T follicular helper cell (primary cell): ENCODE data around the gene SMARCAL1.

Experiments used
- DNase-seq: peaks from one replicate; pipeline ENCODE4 v3.0.0-alpha.2; 2020; ENCODE audit warnings: low read depth

The SMARCAL1 gene

GRCh38 chr2:216428618-216429350 is 16.5 kb downstream of the SMARCAL1 start:
- no peak for DNase-seq

GRCh38 chr2:216429428-216429827 is 17.1 kb downstream of the SMARCAL1 start:
- DNase-seq = no peak

DNA sequence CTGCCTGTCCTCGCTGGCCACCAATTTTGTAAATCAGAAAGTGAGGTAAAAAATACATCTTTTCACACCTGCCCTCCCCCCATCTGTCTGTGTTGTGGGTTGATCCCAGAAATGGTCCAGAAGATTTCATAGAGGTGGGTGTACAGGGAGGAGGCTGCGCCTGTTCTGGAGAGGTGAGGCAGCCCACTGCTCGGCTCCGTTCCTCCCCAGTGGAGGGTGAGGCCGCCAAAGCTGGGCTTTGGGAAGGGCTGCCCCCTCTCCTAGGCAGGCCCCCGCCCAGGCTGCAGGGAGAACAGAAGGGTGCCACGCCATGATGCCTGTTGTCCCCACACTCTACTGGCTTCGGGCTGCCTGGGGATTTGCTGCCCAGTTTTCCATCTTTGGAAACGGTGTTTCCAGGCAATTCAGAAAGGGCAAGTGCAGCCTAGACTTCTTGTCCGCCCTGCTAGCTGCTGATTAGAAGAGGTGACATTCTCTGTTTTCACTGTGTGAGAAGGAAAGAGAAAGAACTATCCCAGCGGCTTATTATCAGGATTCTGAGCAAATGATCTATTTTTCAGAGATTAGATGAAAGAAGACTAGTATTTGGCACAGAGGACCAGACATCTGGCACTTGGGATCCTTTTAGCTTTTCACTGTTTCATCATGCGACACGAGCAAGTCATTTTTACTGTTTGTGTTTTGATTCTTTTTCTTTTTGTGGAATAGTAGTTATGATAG is 18.7 kb downstream of the SMARCAL1 start:
- no peak for DNase-seq

DNA sequence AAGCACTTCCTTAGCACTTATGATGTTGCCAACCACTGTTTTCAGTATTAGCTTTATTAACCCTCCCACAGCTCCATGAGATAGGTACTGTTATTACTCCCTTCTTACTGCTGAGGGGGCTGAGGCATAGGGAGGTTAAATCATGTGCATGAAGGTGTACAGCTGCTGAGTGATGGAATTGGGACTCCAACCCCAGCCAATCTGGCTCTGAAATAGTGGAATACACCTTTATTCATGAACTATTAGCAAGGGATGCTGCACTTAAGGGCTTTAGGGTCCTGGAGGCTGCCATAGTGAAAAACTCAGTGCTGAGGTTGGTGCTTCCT is 19.2 kb downstream of the SMARCAL1 start:
- DNase-seq = no peak

- no peak for DNase-seq
Observed at GRCh38 chr2:216436383-216436782, 24.1 kb downstream of the SMARCAL1 start.

DNA sequence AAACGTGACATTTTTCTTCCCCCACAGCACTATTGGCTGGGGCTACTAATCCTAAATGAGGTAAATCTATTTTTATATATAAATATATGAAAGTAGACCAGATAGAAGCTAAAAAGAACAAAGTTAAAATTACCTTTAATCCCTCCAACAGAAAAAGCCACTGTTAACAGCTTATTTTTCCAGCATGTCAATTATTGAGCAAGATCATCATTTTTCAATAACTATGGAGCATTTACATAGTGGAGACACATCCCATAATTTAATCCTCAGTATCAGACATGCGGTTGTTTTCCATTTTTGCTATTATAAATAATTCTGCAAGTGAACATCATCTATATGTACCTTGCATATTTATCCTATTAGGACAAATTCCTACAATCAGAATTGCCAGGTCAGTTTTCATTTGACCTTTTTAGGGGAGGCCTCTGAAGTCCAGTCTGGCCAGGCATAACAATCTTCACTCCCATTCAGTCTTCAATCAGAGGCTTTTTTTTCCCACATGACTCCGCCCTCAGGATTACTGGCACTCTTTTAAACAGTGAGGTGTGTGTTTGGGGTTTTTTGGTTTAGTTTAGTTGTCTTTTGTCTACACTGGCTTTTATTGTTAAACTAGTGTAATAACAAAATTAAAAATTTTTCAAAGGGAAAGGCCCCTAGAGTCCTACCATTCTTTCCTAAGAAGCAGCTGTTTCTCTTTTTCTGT is 29.2 kb downstream of the SMARCAL1 start:
- no peak for DNase-seq

GRCh38 chr2:216445501-216445900 is 33.2 kb downstream of the SMARCAL1 start:
- DNase-seq = no peak

- DNase-seq = no peak
Observed at GRCh38 chr2:216446343-216446742, 34.1 kb downstream of the SMARCAL1 start.

DNA sequence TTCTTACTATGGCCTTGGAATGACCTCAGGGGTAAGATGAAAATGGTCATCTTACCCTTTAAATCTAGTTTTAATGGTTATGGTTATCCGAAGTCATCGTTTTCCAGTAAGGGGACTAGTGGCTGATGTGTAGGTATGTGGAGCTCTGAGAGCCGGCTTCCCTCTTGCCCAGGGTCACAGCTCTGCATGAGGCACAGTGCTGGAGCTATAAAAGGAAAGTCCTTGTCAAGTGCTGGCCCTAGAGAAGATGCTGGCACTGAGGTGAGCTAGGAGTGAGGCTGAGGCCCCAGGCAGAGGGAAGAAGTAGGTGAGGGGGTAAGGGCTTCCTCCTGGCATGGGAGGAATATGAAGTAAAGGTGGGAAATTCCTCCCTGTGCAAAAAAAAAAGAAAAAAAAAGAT is 35.0 kb downstream of the SMARCAL1 start:
- DNase-seq = no peak

GRCh38 chr2:216448829-216449228 is 36.5 kb downstream of the SMARCAL1 start:
- DNase-seq = no peak

DNA sequence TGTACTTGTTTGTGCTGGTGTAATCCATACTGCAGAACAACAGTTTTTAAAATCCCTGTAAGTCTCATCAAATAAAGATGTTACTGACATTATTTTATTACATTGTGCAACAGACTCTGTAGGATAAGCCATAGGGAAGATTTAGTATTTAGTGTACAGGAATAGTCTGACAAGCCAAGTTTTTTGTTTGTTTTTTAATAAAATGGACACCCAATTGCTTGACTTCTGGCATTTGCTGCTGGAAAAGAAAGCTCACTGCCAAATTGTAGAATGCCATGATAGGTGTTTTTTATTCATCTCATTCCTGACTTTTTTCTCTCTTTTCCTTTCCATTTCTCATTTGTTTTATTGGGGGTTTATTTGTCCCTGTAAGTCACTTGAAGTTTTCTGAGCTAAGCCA is 38.1 kb downstream of the SMARCAL1 start:
- no peak for DNase-seq

GRCh38 chr2:216450784-216451183 is 38.5 kb downstream of the SMARCAL1 start:
- DNase-seq = no peak

DNA sequence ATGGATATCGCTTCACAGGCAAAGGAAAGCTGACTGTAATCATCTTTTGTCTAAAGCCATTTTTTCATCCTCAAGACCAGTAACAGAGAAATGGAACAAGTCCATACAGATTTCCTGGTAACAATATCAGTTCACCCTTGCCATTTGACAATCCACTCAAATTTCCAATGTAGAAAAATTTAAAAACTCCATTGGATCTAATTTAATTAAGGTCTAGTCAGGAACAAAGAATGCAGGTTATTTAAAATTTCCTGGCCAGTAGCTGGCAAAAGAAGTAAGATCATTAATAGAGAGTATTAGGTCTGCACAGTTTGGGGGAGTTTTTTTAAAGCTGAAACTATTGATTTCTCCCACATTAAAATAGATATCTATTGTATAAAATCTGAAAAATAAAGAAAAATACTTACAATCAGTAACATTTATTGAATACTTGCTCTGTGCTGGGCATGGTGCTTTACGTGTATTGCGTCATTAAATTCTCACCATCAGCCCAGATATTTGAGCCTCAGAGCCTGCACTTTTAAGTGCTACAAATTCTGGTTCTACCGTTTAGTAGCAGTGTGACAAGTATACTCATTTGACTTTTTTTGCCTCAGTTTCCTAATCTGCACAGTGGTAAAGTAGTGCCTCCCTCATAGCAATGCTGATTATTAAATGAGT is 41.8 kb downstream of the SMARCAL1 start:
- no peak for DNase-seq

- DNase-seq = no peak
Observed at GRCh38 chr2:216463148-216463547, 50.9 kb downstream of the SMARCAL1 start.

DNA sequence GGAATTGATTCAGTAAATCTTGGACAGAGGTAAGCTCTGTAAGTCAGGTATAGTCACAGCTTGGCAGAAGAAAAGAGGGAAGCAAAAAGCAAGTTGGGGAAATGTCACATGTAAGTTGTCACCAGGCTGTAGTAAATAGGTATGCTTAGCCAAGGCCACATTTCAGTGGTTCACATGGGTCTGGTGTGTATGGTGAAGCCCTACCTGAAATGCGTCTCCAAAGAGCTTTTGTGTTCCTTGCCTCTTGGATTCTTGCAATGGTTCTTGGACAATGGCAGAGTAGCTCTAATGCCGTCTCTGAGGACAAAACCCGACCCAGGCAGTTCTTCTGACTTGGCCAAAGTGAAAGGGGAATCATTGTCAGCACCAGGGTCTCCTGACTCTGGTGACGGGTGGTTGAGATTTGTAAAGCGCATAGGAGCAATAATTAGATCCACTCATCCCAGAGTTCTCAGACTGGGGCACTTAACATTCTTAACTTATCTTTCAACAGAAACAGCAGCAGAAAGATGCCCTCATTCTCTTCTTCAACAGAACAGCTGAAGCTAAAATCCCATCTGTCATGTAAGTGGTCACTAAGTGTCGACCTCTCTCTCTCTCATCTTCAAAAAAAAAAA is 51.9 kb downstream of the SMARCAL1 start:
- DNase-seq = no peak

- no peak for DNase-seq
Observed at GRCh38 chr2:216465579-216466195, 53.4 kb downstream of the SMARCAL1 start.

- no peak for DNase-seq
Observed at GRCh38 chr2:216467845-216468244, 55.6 kb downstream of the SMARCAL1 start.

- DNase-seq = no peak
Observed at GRCh38 chr2:216469661-216470060, 57.4 kb downstream of the SMARCAL1 start.

GRCh38 chr2:216473187-216473586 is 60.9 kb downstream of the SMARCAL1 start:
- no peak for DNase-seq

- DNase-seq = no peak
Observed at GRCh38 chr2:216474925-216475670, 62.8 kb downstream of the SMARCAL1 start.

DNA sequence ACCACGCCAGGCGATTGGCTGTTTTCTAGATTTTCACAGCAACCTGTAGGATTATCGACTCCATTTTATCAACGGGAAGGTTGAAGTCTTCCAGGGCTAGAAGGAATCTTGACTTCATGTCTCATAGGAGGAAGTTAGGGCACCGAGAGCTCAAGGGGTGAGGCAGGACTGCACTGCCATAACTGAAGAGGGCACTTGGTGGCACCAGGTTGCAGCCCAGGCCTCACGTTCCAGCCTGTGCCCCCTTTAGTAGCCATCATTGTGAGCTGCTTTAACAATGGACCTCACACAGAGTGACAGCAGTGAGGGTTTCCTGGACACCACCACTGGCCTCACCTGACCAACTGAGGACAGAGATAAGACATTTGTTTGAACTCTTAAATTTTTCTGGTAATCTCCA is 63.5 kb downstream of the SMARCAL1 start:
- DNase-seq = no peak
